H1 (cell line): ENCODE measurements around the gene PTPRT. TPM values are rescaled to one million over a fixed set of nuclear protein-coding genes. Genes with fewer than 3 reads are reported as not detected.

ENCODE experiments used
- CTCF ChIA-PET: fragments of 300-600 bp; sonication (Branson Sonifier 250); formaldehyde crosslinking; loops from one replicate; lab custom pipeline; 2021; ENCODE audit not compliant: partially characterized antibody; lab: Charles Lee
- POLR2A ChIA-PET: fragments of 300-600 bp; sonication (Branson Sonifier 250); formaldehyde crosslinking; loops from one replicate; lab custom pipeline; 2021; ENCODE audit warnings: inconsistent platforms; ENCODE audit not compliant: partially characterized antibody; lab: Charles Lee
- DNase-seq, 2 experiments: peaks; one replicate each; pipeline versions ENCODE4 v3.0.0 to v3.0.0-alpha.2; 2010 to 2022; ENCODE audit warnings: low spot score in 2 of 2, low read depth in 1 of 2, mixed read lengths in 1 of 2
- FAIRE-seq: peaks from 2 replicates; lab custom pipeline; 2011; peaks lifted over from hg19 to GRCh38; lab: Jason Lieb, UNC
- H2AFZ ChIP-seq: 2 replicates; pipeline ENCODE4 v1.8.1; 2012; ENCODE audit warnings: low read length, inconsistent platforms
- H2AK5ac ChIP-seq: 2 replicates; pipeline ENCODE4 v1.6.1; 2013; ENCODE audit warnings: low read depth, low read length
- H2BK120ac ChIP-seq: replicated peaks from 2 replicates; pipeline ENCODE3; 2013; ENCODE audit warnings: low read depth, low read length, inconsistent platforms
- H2BK12ac ChIP-seq: 2 replicates; pipeline ENCODE4 v1.6.1; 2013; ENCODE audit warnings: low read depth, low read length
- H2BK15ac ChIP-seq: 2 replicates; pipeline ENCODE4 v1.6.1; 2013; ENCODE audit warnings: low read length
- H2BK20ac ChIP-seq: 2 replicates; pipeline ENCODE4 v1.6.1; 2013; ENCODE audit warnings: low read length
- H2BK5ac ChIP-seq: 2 replicates; pipeline ENCODE4 v1.6.1; 2013; ENCODE audit warnings: low read depth, low read length
- H3K14ac ChIP-seq: 2 replicates; pipeline ENCODE4 v1.6.1; 2013; ENCODE audit warnings: inconsistent platforms; ENCODE audit not compliant: insufficient read length
- H3K18ac ChIP-seq: 2 replicates; pipeline ENCODE4 v1.6.1; 2013; ENCODE audit warnings: low read length; ENCODE audit errors: extremely low read depth
- H3K23ac ChIP-seq: 2 replicates; pipeline ENCODE4 v1.6.1; 2013; ENCODE audit warnings: inconsistent platforms; ENCODE audit not compliant: insufficient read length
- H3K23me2 ChIP-seq: 2 replicates; pipeline ENCODE4 v1.6.1; 2013; ENCODE audit warnings: low read depth, low read length
- H3K27ac ChIP-seq: 2 replicates; pipeline ENCODE4 v1.6.1; 2011; ENCODE audit warnings: low read depth, low read length, inconsistent platforms
- H3K27me3 ChIP-seq, 4 experiments: replicated peaks in 1 of 4; 1 replicate in 1 of 4; 2 replicates in 3 of 4; pipeline versions ENCODE4 v1.6.1 to v1.8.1; 2011 to 2013; ENCODE audit warnings: low read length in 3 of 4, mild to moderate bottlenecking in 3 of 4, inconsistent platforms in 2 of 4, mixed read lengths in 2 of 4, moderate library complexity in 1 of 4; ENCODE audit not compliant: control insufficient read depth in 3 of 4, insufficient read depth in 3 of 4; ENCODE audit errors: extremely low read depth in 1 of 4
- H3K36me3 ChIP-seq, 4 experiments: 2 replicates each; pipeline versions ENCODE4 v1.6.1 to v1.8.1; 2011 to 2013; ENCODE audit warnings: mild to moderate bottlenecking in 4 of 4, low read length in 3 of 4, moderate library complexity in 2 of 4, control low read depth in 1 of 4, inconsistent platforms in 1 of 4; ENCODE audit not compliant: insufficient read depth in 4 of 4, control insufficient read depth in 2 of 4
- H3K4ac ChIP-seq: replicated peaks from 2 replicates; pipeline ENCODE3; 2013; ENCODE audit warnings: low read length, low read depth, mixed read lengths, inconsistent platforms; ENCODE audit not compliant: insufficient read length
- H3K4me1 ChIP-seq, 4 experiments: replicated peaks in 1 of 4; 1 replicate in 1 of 4; 2 replicates in 3 of 4; pipeline versions ENCODE4 v1.6.1 to v1.8.1; 2011 to 2013; ENCODE audit warnings: low read length in 3 of 4, inconsistent platforms in 2 of 4, mixed read lengths in 1 of 4; ENCODE audit not compliant: insufficient read depth in 4 of 4, control insufficient read depth in 3 of 4
- H3K4me2 ChIP-seq, 2 experiments: 2 replicates each; pipeline versions ENCODE4 v1.6.1 to v1.8.1; 2011 to 2013; ENCODE audit warnings: low read depth in 2 of 2, low read length in 2 of 2, control low read depth in 1 of 2, inconsistent platforms in 1 of 2, mild to moderate bottlenecking in 1 of 2; ENCODE audit not compliant: insufficient read depth in 1 of 2
- H3K4me3 ChIP-seq, 4 experiments: fragments of 200-600, 300-600 bp in 1 of 4; sonication (generic), shearing (Covaris generic), sonication (Bioruptor Twin) in 1 of 4; 2 replicates each; pipeline versions ENCODE4 v1.5.1 to v1.8.1; 2011 to 2016; ENCODE audit warnings: low read length in 4 of 4, low read depth in 3 of 4, control low read depth in 2 of 4, inconsistent platforms in 2 of 4, mild to moderate bottlenecking in 2 of 4, mixed read lengths in 1 of 4, moderate library complexity in 1 of 4; ENCODE audit not compliant: insufficient read depth in 2 of 4; ENCODE audit errors: extremely low read depth in 1 of 4
- H3K56ac ChIP-seq: replicated peaks from 2 replicates; pipeline ENCODE3; 2013; ENCODE audit warnings: low read depth, mild to moderate bottlenecking, mixed read lengths, low read length, inconsistent platforms; ENCODE audit not compliant: insufficient read length
- H3K79me1 ChIP-seq: 2 replicates; pipeline ENCODE4 v1.6.1; 2013; ENCODE audit warnings: low read depth, low read length, control low read depth
- H3K79me2 ChIP-seq, 2 experiments: 2 replicates each; pipeline versions ENCODE4 v1.6.1 to v1.8.1; 2012 to 2013; ENCODE audit warnings: low read length in 2 of 2, mild to moderate bottlenecking in 2 of 2, inconsistent platforms in 1 of 2; ENCODE audit not compliant: insufficient read depth in 2 of 2, control insufficient read depth in 1 of 2
- H3K9ac ChIP-seq, 4 experiments: replicated peaks in 1 of 4; 1 replicate in 1 of 4; 2 replicates in 3 of 4; pipeline versions ENCODE4 v1.6.1 to v1.8.1; 2011 to 2013; ENCODE audit warnings: low read depth in 3 of 4, low read length in 3 of 4, control low read depth in 2 of 4, mild to moderate bottlenecking in 2 of 4, moderate library complexity in 2 of 4, inconsistent platforms in 1 of 4; ENCODE audit errors: extremely low read depth in 1 of 4
- H3K9me3 ChIP-seq, 2 experiments: 2 replicates each; pipeline versions ENCODE4 v1.6.1 to v1.8.1; 2012 to 2013; ENCODE audit warnings: mild to moderate bottlenecking in 2 of 2, moderate library complexity in 2 of 2, control low read depth in 1 of 2, inconsistent platforms in 1 of 2, low read depth in 1 of 2, low read length in 1 of 2, mixed read lengths in 1 of 2; ENCODE audit not compliant: insufficient read depth in 2 of 2
- H4K20me1 ChIP-seq, 2 experiments: replicated peaks in 1 of 2; 2 replicates each; pipeline versions ENCODE3 to v1.8.1; 2011 to 2013; ENCODE audit warnings: inconsistent platforms in 2 of 2, low read length in 2 of 2, mild to moderate bottlenecking in 1 of 2; ENCODE audit not compliant: insufficient read depth in 2 of 2, control insufficient read depth in 1 of 2
- H4K5ac ChIP-seq: 2 replicates; pipeline ENCODE4 v1.6.1; 2013; ENCODE audit warnings: low read length, low read depth, mixed read lengths, inconsistent platforms; ENCODE audit not compliant: insufficient read length
- H4K8ac ChIP-seq: 2 replicates; pipeline ENCODE4 v1.8.0; 2013; ENCODE audit warnings: mild to moderate bottlenecking, moderate library complexity, low read length, inconsistent platforms; ENCODE audit not compliant: insufficient read depth; ENCODE audit errors: extremely low read depth
- H4K91ac ChIP-seq: replicated peaks from 2 replicates; pipeline ENCODE3; 2013; ENCODE audit warnings: low read length, mixed read lengths, inconsistent platforms; ENCODE audit not compliant: insufficient read length
- BACH1 ChIP-seq: IDR thresholded peaks from 2 replicates; pipeline ENCODE4 v1.6.1; 2012; ENCODE audit warnings: low read length, improper control_type of control experiment
- CBX8 ChIP-seq: fragments of 300-800, 300-1000 bp; sonication (generic); IDR thresholded peaks from 2 replicates; pipeline ENCODE4 v1.7.1; 2016; ENCODE audit warnings: low read depth, low read length, borderline replicate concordance
- CHD2 ChIP-seq: IDR thresholded peaks from 2 replicates; pipeline ENCODE4 v1.6.1; 2012; ENCODE audit warnings: low read length, improper control_type of control experiment
- EGR1 ChIP-seq: IDR thresholded peaks from 2 replicates; pipeline ENCODE4 v1.6.1; 2011; ENCODE audit warnings: low read depth, low read length, borderline replicate concordance
- FOSL1 ChIP-seq: IDR thresholded peaks from 2 replicates; pipeline ENCODE4 v1.6.1; 2011; ENCODE audit warnings: mild to moderate bottlenecking, low read depth, low read length, moderate library complexity; ENCODE audit not compliant: insufficient read depth
- HDAC6 ChIP-seq: IDR thresholded peaks from one replicate; pipeline ENCODE4 v1.7.1; 2012; ENCODE audit warnings: low read depth, mild to moderate bottlenecking, inconsistent platforms, low read length, moderate library complexity
- KDM1A ChIP-seq: fragments of 200-600, 300-600 bp; sonication (generic); IDR thresholded peaks from 2 replicates; pipeline ENCODE4 v1.7.1; 2016; ENCODE audit warnings: mild to moderate bottlenecking, low read length, borderline replicate concordance
- KDM5A ChIP-seq: fragments of 200-600 bp; IDR thresholded peaks from 2 replicates; pipeline ENCODE4 v1.7.1; 2012; ENCODE audit warnings: mild to moderate bottlenecking, low read length, inconsistent platforms, mixed read lengths
- NRF1 ChIP-seq: IDR thresholded peaks from 2 replicates; pipeline ENCODE4 v1.6.1; 2011; ENCODE audit warnings: mild to moderate bottlenecking, low read depth, low read length, improper control_type of control experiment
- POLR2AphosphoS5 ChIP-seq: IDR thresholded peaks from 2 replicates; pipeline ENCODE4 v1.6.1; 2011; ENCODE audit warnings: low read depth, low read length
- RBBP5 ChIP-seq: IDR thresholded peaks from 2 replicates; pipeline ENCODE4 v1.7.1; 2012; ENCODE audit warnings: low read depth, mild to moderate bottlenecking, inconsistent platforms, low read length, moderate library complexity, borderline replicate concordance
- RXRA ChIP-seq: IDR thresholded peaks from 2 replicates; pipeline ENCODE4 v1.6.1; 2011; ENCODE audit warnings: low read depth, mild to moderate bottlenecking, low read length, moderate library complexity; ENCODE audit not compliant: insufficient read depth
- SAP30 ChIP-seq: fragments of 300-600 bp; sonication (generic); IDR thresholded peaks from 2 replicates; pipeline ENCODE4 v1.7.1; 2012; ENCODE audit warnings: low read length, moderate library complexity, mild to moderate bottlenecking, inconsistent platforms; ENCODE audit not compliant: insufficient read depth, insufficient replicate concordance
- SIRT6 ChIP-seq: IDR thresholded peaks from one replicate; pipeline ENCODE4 v1.7.1; 2012; ENCODE audit warnings: low read length, inconsistent platforms
- TBP ChIP-seq: IDR thresholded peaks from 2 replicates; pipeline ENCODE4 v1.6.1; 2011; ENCODE audit warnings: low read depth, low read length, improper control_type of control experiment
- WGBS, 2 experiments: shearing (Covaris generic) in 1 of 2; methylation state at CpG; one replicate each; pipeline versions ENCODE4 v1.1.6 to v1.1.7; 2013 to 2015; ENCODE audit warnings: low lambda C conversion rate in 2 of 2, mixed read lengths in 2 of 2, inconsistent platforms in 1 of 2, low coverage in 1 of 2, missing lambda C conversion rate in 1 of 2; ENCODE audit not compliant: insufficient replicate concordance in 2 of 2, insufficient coverage in 1 of 2, insufficient read length in 1 of 2; ENCODE audit errors: extremely low coverage in 1 of 2, missing lambda C conversion rate in 1 of 2; 5-methylcytosine and 5-hydroxymethylcytosine counted together
- polyA plus RNA-seq, 7 experiments: library from polyadenylated mRNA; depleted of rRNA in 3 of 7; stranded (reverse) in 5 of 7; unstranded in 2 of 7; fragments of >200 nt in 5 of 7; fragments of 200-250 nt in 2 of 7; gene quantifications; 1 replicate in 5 of 7; 2 replicates in 1 of 7; 4 replicates in 1 of 7; pipeline versions ENCODE4 v1.2.1 to v1.2.3, GENCODE V29; 2011 to 2013; ENCODE audit warnings: missing spikeins in 2 of 7, mixed read lengths in 2 of 7
- total RNA-seq: library from RNA; stranded (reverse); fragmentation: NEBNext Ultra II Directional; extraction: Animal tissue kit (Norgen Biotek cat#: 25700); gene quantifications from 2 replicates; pipeline ENCODE4 v1.2.1, GENCODE V29; 2021

PTPRT gene
- total and polyA plus RNA-seq, 2 of the 8 experiments (the other 6 are each of a cell fraction or from before 2014, with no cell fraction given), result 0.33 to 1.8 TPM

GRCh38 chr20:42906120-42906519 is 283.6 kb downstream of the PTPRT start:
- Histone ChIP-seq H3K14ac (no peak overlapping the region), H2AK5ac (no peak overlapping the region), H2BK15ac (no peak overlapping the region), H2BK120ac (no peak overlapping the region), H2AFZ (no peak overlapping the region), H2BK12ac (no peak overlapping the region), H3K27me3 (no peaks in the 10 kb centered on the region), H3K56ac (no peak overlapping the region), H3K4ac (no peak overlapping the region), H3K23ac (no peak overlapping the region), H4K20me1 (peaks cover 0 to 1% of the 10 kb centered on the region in 2 experiments), H3K36me3 (no peaks in the 10 kb centered on the region), H2BK20ac (no peak overlapping the region), H3K18ac (no peak overlapping the region), H2BK5ac (no peak overlapping the region), H3K4me3 (no peak overlapping the region), H4K5ac (no peak overlapping the region), H3K79me1 (no peaks in the 10 kb centered on the region), H3K9ac (no peak overlapping the region), H3K27ac (no peak overlapping the region), H3K4me2 (no peak overlapping the region), H3K23me2 (no peaks in the 10 kb centered on the region), H4K8ac (no peak overlapping the region), H4K91ac (no peak overlapping the region), H3K9me3 (no peaks in the 10 kb centered on the region), H3K4me1 (no peaks in the 10 kb centered on the region), H3K79me2 (no peaks in the 10 kb centered on the region)
- 89% methylated on average over 10 of the region's 10 CpGs; no CpG with 5 or more reads in 1 of the 2 experiments for WGBS, 2 experiments
- ChIA-PET CTCF (interaction anchor here (0.7 kb wide), 1 partner anchor 121 kb away, joined by 3 read pairs; no protein-coding TSS in a partner anchor), POLR2A (no interaction called here)
- DNase-seq, result no peak
- no peak for FAIRE-seq
- TF ChIP-seq KDM1A (no peak), FOSL1 (no peak), SIRT6 (no peak), POLR2AphosphoS5 (no peak), SAP30 (no peak), TBP (no peak), HDAC6 (no peak), NRF1 (no peak), KDM5A (no peak), CHD2 (no peak), RXRA (no peak), BACH1 (no peak), RBBP5 (no peak), EGR1 (no peak), CBX8 (no peak)
